GM12878 (cell line): ENCODE data around the gene IMPACT. TPM values are rescaled to one million over a fixed set of nuclear protein-coding genes. Genes with fewer than 3 reads are reported as not detected.

Experiments
- ATAC-seq: fragments of 200-7000 bp; cut with Tn5 transposase; 3 replicates; pipeline ENCODE4 v1.9.1; 2020; ENCODE audit warnings: mild to moderate bottlenecking, moderate library complexity
- BruUV-seq: library from RNA; stranded (reverse); fragments of 400-500 nt; replicated peaks from 2 replicates; lab custom pipeline; 2021; lab: Mats Ljungman, UMichigan
- CTCF ChIA-PET: fragments of 300-600 bp; sonication (Branson Sonifier 250); formaldehyde crosslinking; extraction: SDS; loops from one replicate; lab custom pipeline; 2021; ENCODE audit warnings: inconsistent platforms; lab: Yijun Ruan, JAX
- POLR2A ChIA-PET: fragments of 350-600 bp; formaldehyde crosslinking; extraction: SDS; loops from one replicate; lab custom pipeline; 2021; ENCODE audit warnings: inconsistent platforms; lab: Charles Lee
- RAD21 ChIA-PET: fragments of 300-600 bp; sonication (Branson Sonifier 250); formaldehyde crosslinking; loops from one replicate; lab custom pipeline; 2023; ENCODE audit warnings: antibody characterized with exemption; ENCODE audit not compliant: unreplicated experiment; lab: Charles Lee
- SMC1A ChIA-PET: fragments of 300-600 bp; sonication (Branson Sonifier 250); formaldehyde crosslinking; loops from one replicate; lab custom pipeline; 2023; ENCODE audit not compliant: unreplicated experiment, uncharacterized antibody; lab: Charles Lee
- DNase-seq: peaks from one replicate; pipeline ENCODE4 v3.0.0-alpha.2; 2011; ENCODE audit warnings: low read depth, low spot score
- FAIRE-seq: peaks from 3 replicates; lab custom pipeline; 2011; peaks lifted over from hg19 to GRCh38; lab: Jason Lieb, UNC
- H2AFZ ChIP-seq: 2 replicates; pipeline ENCODE4 v1.6.0; 2011; ENCODE audit warnings: low read depth, low read length, control low read depth; ENCODE audit not compliant: control insufficient read depth
- H3K27ac ChIP-seq: 2 replicates; pipeline ENCODE4 v1.5.1; 2011; ENCODE audit warnings: control low read depth; ENCODE audit not compliant: control insufficient read depth, insufficient read depth
- H3K27me3 ChIP-seq, 2 experiments: replicated peaks in 1 of 2; 2 replicates each; pipeline versions ENCODE4 v1.6.0 to v1.6.1; 2011; ENCODE audit warnings: low read length in 1 of 2; ENCODE audit not compliant: control insufficient read depth in 2 of 2, insufficient read depth in 2 of 2
- H3K36me3 ChIP-seq, 2 experiments: 2 replicates each; pipeline ENCODE4 v1.5.1; 2011; ENCODE audit warnings: low read length in 1 of 2; ENCODE audit not compliant: control insufficient read depth in 2 of 2, insufficient read depth in 2 of 2
- H3K4me1 ChIP-seq: 2 replicates; pipeline ENCODE4 v1.6.1; 2011; ENCODE audit warnings: mild to moderate bottlenecking, low read length, moderate library complexity, mixed read lengths; ENCODE audit not compliant: control insufficient read depth, insufficient read depth
- H3K4me2 ChIP-seq: 2 replicates; pipeline ENCODE4 v1.6.0; 2011; ENCODE audit warnings: control low read depth; ENCODE audit not compliant: control insufficient read depth, insufficient read depth
- H3K4me3 ChIP-seq: fragments of 200-600 bp; sonication (generic); 2 replicates; pipeline ENCODE4 v1.5.1; 2016
- H3K79me2 ChIP-seq: 2 replicates; pipeline ENCODE4 v1.6.0; 2011; ENCODE audit warnings: low read length; ENCODE audit not compliant: control insufficient read depth, insufficient read depth
- H3K9ac ChIP-seq: 2 replicates; pipeline ENCODE4 v1.8.0; 2011; ENCODE audit warnings: low read length, control low read depth, mixed read lengths; ENCODE audit not compliant: control insufficient read depth, insufficient read depth
- H3K9me3 ChIP-seq: replicated peaks from 3 replicates; pipeline ENCODE4 v1.5.1; 2011; ENCODE audit warnings: mild to moderate bottlenecking, low read length; ENCODE audit not compliant: control insufficient read depth, insufficient read depth
- H4K20me1 ChIP-seq: 2 replicates; pipeline ENCODE4 v1.6.0; 2011; ENCODE audit not compliant: control insufficient read depth, insufficient read depth
- ESRRA ChIP-seq: IDR thresholded peaks from 2 replicates; pipeline ENCODE4 v1.6.1; 2012; ENCODE audit warnings: mild to moderate bottlenecking, low read length, improper control_type of control experiment
- JUNB ChIP-seq: IDR thresholded peaks from 2 replicates; pipeline ENCODE4 v1.6.1; 2016; ENCODE audit warnings: antibody characterized with exemption, mild to moderate bottlenecking
- KAT2A ChIP-seq: conservative IDR thresholded peaks from 2 replicates; pipeline ENCODE4 v1.6.1; 2011; ENCODE audit warnings: low read depth, low read length; ENCODE audit not compliant: control insufficient read depth
- KDM1A ChIP-seq: fragments of 200-600 bp; sonication (generic); IDR thresholded peaks from 2 replicates; pipeline ENCODE4 v1.6.1; 2016; ENCODE audit warnings: borderline replicate concordance
- RAD21 ChIP-seq: IDR thresholded peaks from 2 replicates; pipeline ENCODE4 v1.6.1; 2011; ENCODE audit warnings: mild to moderate bottlenecking, low read depth, low read length, moderate library complexity; ENCODE audit not compliant: insufficient read depth
- SUZ12 ChIP-seq: fragments of 200-600 bp; sonication (generic); IDR thresholded peaks from one replicate; pipeline ENCODE4 v1.6.1; 2018; ENCODE audit warnings: antibody characterized with exemption, mild to moderate bottlenecking; ENCODE audit not compliant: unreplicated experiment
- ZSCAN29 ChIP-seq: fragments of 450-650 bp; IDR thresholded peaks from 2 replicates; pipeline ENCODE4 v1.6.1; 2017; ENCODE audit warnings: mild to moderate bottlenecking, moderate library complexity
- WGBS: methylation state at CpG from one replicate; pipeline ENCODE4 v1.1.6; 2016; ENCODE audit warnings: low lambda C conversion rate; ENCODE audit not compliant: insufficient replicate concordance, insufficient coverage; ENCODE audit errors: missing lambda C conversion rate; 5-methylcytosine and 5-hydroxymethylcytosine counted together
- in situ Hi-C: fragments of 300-500 bp; cut with MboI; formaldehyde crosslinking; loops from 9 replicates; pipeline ENCODE4 v1.14.3; 2018; ENCODE audit warnings: mixed read lengths
- intact Hi-C: fragments of 100-400 bp; cut with micrococcal nuclease; formaldehyde crosslinking; loops from one replicate; pipeline ENCODE4 v1.14.2; 2022; ENCODE audit not compliant: unreplicated experiment
- polyA plus RNA-seq, 11 experiments: library from polyadenylated mRNA; depleted of rRNA in 4 of 11; unstranded in 6 of 11; stranded (reverse) in 5 of 11; fragments of >200 nt; fragmentation: Nextera tagmentation in 4 of 11; fragmentation: Illumina TruSeq in 1 of 11; extraction: Ambion mirVana in 4 of 11; extraction: Trizol in 1 of 11; gene quantifications; 1 replicate in 1 of 11; 2 replicates in 10 of 11; pipeline versions ENCODE4 v1.2.1 to v1.2.3, GENCODE V29; 2011 to 2016; ENCODE audit warnings: inconsistent platforms in 2 of 11, missing spikeins in 2 of 11, low read depth in 1 of 11
- total RNA-seq, 4 experiments: library from RNA; depleted of rRNA in 3 of 4; stranded (reverse); fragments of >200 nt in 3 of 4; fragmentation: Illumina TruSeq in 1 of 4; extraction: Trizol in 1 of 4; gene quantifications; 2 replicates each; pipeline versions ENCODE4 v1.2.1 to v1.2.3, GENCODE V29; 2013 to 2021
- TF ChIP-seq, protein P1 (sequence below): IDR thresholded peaks from 2 replicates; pipeline ENCODE4 v1.6.1; 2011; ENCODE audit warnings: low read depth, low read length, improper control_type of control experiment, borderline replicate concordance

IMPACT gene
- total and polyA plus RNA-seq, 10 of the 15 experiments (the other 5 are each of a cell fraction or from before 2014, with no cell fraction given) = 0.10 to 0.84 (median 0.53) TPM

- Histone ChIP-seq H4K20me1 (no peaks in the 10 kb centered on the region), H3K4me3 (no peak overlapping the region), H3K9me3 (no peaks in the 10 kb centered on the region), H3K79me2 (no peaks in the 10 kb centered on the region), H2AFZ (no peak overlapping the region), H3K36me3 (no peaks in the 10 kb centered on the region), H3K27me3 (no peaks in the 10 kb centered on the region; a peak in 1 of 4 replicates), H3K4me1 (no peaks in the 10 kb centered on the region), H3K27ac (no peak overlapping the region), H3K9ac (no peak overlapping the region), H3K4me2 (no peak overlapping the region)
- in situ Hi-C loops = no loop called here
- no peak for ATAC-seq
- SMC1A ChIA-PET = no interaction called here
- FAIRE-seq = peak; percentile 49
- 43% methylated on average over 6 of the region's 6 CpGs for WGBS
- TF ChIP-seq ESRRA = no peak
- TF ChIP-seq KAT2A = no peak
- TF ChIP-seq KDM1A = no peak
- no peak for TF ChIP-seq ZSCAN29
- no peak for TF ChIP-seq JUNB
- TF ChIP-seq SUZ12 = no peak
- TF ChIP-seq RAD21 = no peak
- TF ChIP-seq, protein P1, sequence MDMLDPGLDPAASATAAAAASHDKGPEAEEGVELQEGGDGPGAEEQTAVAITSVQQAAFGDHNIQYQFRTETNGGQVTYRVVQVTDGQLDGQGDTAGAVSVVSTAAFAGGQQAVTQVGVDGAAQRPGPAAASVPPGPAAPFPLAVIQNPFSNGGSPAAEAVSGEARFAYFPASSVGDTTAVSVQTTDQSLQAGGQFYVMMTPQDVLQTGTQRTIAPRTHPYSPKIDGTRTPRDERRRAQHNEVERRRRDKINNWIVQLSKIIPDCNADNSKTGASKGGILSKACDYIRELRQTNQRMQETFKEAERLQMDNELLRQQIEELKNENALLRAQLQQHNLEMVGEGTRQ = no peak
- RAD21 ChIA-PET = no interaction called here
- intact Hi-C loops = no loop called here
- DNase-seq = no peak
- no TSS peak for BruUV-seq
- POLR2A ChIA-PET = no interaction called here
- CTCF ChIA-PET = no interaction called here
Measured at GRCh38 chr18:24500766-24501165, 74.3 kb downstream of the IMPACT start.
